NCI-H524 (cell line): ENCODE results near the gene RDH5.
"Not testable (repeated sequence)": the region's sequence is repeated elsewhere in the genome, so short reads cannot be mapped to it uniquely, and the experiment has no call there.

Source experiments
- DNase-seq, 2 experiments: peaks; one replicate each; lab custom pipeline; 2025; lab: John Stamatoyannopoulos, UW

Gene RDH5

GRCh38 chr12:55745361-55746173 lies 25.4 kb downstream of the RDH5 start:
- DNase-seq = peak; percentile 78 to 91

- DNase-seq = no peak
Observed at GRCh38 chr12:55746174-55746912, 26.1 kb downstream of the RDH5 start.

- DNase-seq = no peak
Observed at GRCh38 chr12:55746913-55747231, 26.7 kb downstream of the RDH5 start.

- DNase-seq = no peak
Observed at GRCh38 chr12:55748230-55748993, 28.2 kb downstream of the RDH5 start.

- no peak for DNase-seq
Observed at GRCh38 chr12:55755246-55755645, 35.1 kb downstream of the RDH5 start.

- DNase-seq = no peak
Observed at GRCh38 chr12:55757701-55758100, 37.5 kb downstream of the RDH5 start.

- DNase-seq = not testable (repeated sequence)
Observed at GRCh38 chr12:55758575-55758974, 38.4 kb downstream of the RDH5 start.

- DNase-seq = no peak
Observed at GRCh38 chr12:55760663-55761062, 40.5 kb downstream of the RDH5 start.

GRCh38 chr12:55762646-55763045 lies 42.5 kb downstream of the RDH5 start:
- no peak for DNase-seq

- DNase-seq = no peak
Observed at GRCh38 chr12:55765736-55766290, 45.6 kb downstream of the RDH5 start.

- no peak for DNase-seq
Observed at GRCh38 chr12:55767156-55767555, 47.0 kb downstream of the RDH5 start.

- DNase-seq = peak; percentile 88 to 94
Observed at GRCh38 chr12:55771736-55772135, 51.5 kb downstream of the RDH5 start.
